HG03064 (cell line): ENCODE results near the gene COL5A3.
"Not testable (repeated sequence)": the region's sequence is repeated elsewhere in the genome, so short reads cannot be mapped to it uniquely, and the experiment has no call there.

Experiments used
- ATAC-seq: cut with Tn5 transposase; IDR thresholded peaks from one replicate; pipeline ENCODE4 v1.9.1; 2021; ENCODE audit warnings: low read depth; ENCODE audit not compliant: unreplicated experiment

The COL5A3 gene

GRCh38 chr19:9940778-9941177 lies 69.5 kb downstream of the COL5A3 start:
- ATAC-seq = no peak

GRCh38 chr19:9939301-9939913 lies 70.9 kb downstream of the COL5A3 start:
- no peak for ATAC-seq

GRCh38 chr19:9937001-9937411 lies 73.3 kb downstream of the COL5A3 start:
- ATAC-seq = no peak

GRCh38 chr19:9936326-9937000 lies 73.8 kb downstream of the COL5A3 start, which contains the start of gene OLFM2:
Gene OLFM2, minus strand, starts transcription at chr19:9936515. Its CDS starts 149 bp downstream, at chr19:9936366.
- no peak for ATAC-seq

GRCh38 chr19:9935506-9936325 lies 74.6 kb downstream of the COL5A3 start:
- no peak for ATAC-seq

GRCh38 chr19:9934132-9934950 lies 76.0 kb downstream of the COL5A3 start:
- ATAC-seq = no peak

GRCh38 chr19:9932835-9933234 lies 77.5 kb downstream of the COL5A3 start:
- no peak for ATAC-seq

GRCh38 chr19:9931629-9932028 lies 78.7 kb downstream of the COL5A3 start:
- no peak for ATAC-seq

- no peak for ATAC-seq
Measured at GRCh38 chr19:9923440-9923839, 86.9 kb downstream of the COL5A3 start.

- not testable (repeated sequence) for ATAC-seq
Measured at GRCh38 chr19:9922782-9923379, 87.4 kb downstream of the COL5A3 start.

- no peak for ATAC-seq
Measured at GRCh38 chr19:9917321-9917720, 93.0 kb downstream of the COL5A3 start.

- ATAC-seq = no peak
Measured at GRCh38 chr19:9916719-9917118, 93.6 kb downstream of the COL5A3 start.

GRCh38 chr19:9914315-9915207 lies 95.7 kb downstream of the COL5A3 start:
- ATAC-seq = no peak

GRCh38 chr19:9914001-9914314 lies 96.3 kb downstream of the COL5A3 start:
- no peak for ATAC-seq

- no peak for ATAC-seq
Measured at GRCh38 chr19:9913237-9914000, 96.9 kb downstream of the COL5A3 start.

- no peak for ATAC-seq
Measured at GRCh38 chr19:9912551-9913236, 97.6 kb downstream of the COL5A3 start.

GRCh38 chr19:9911524-9912185 lies 98.6 kb downstream of the COL5A3 start:
- ATAC-seq = no peak

GRCh38 chr19:9910625-9911024 lies 99.7 kb downstream of the COL5A3 start:
- no peak for ATAC-seq
